AG10803 (cell line): ENCODE results near the gene SNTG2.

Experiments used
- DNase-seq: peaks from one replicate; pipeline ENCODE4 v3.0.0; 2010; ENCODE audit warnings: low read depth
- H3K4me3 ChIP-seq: 2 replicates; pipeline ENCODE4 v1.5.1; 2011; ENCODE audit warnings: mild to moderate bottlenecking, low read length, control low read depth
- CTCF ChIP-seq: conservative IDR thresholded peaks from 2 replicates; pipeline ENCODE4 v1.5.1; 2011; ENCODE audit warnings: mild to moderate bottlenecking, low read length, control low read depth, inconsistent platforms

The SNTG2 gene

GRCh38 chr2:1299043-1299442 lies 348.4 kb downstream of the SNTG2 start:
- no peak for DNase-seq
- no peak for TF ChIP-seq CTCF
- H3K4me3 ChIP-seq = no peak overlapping the region

- no peak for DNase-seq
- no peak for TF ChIP-seq CTCF
- no peak overlapping the region for H3K4me3 ChIP-seq
Measured at GRCh38 chr2:1300284-1300683, 349.6 kb downstream of the SNTG2 start.

GRCh38 chr2:1301056-1301455 lies 350.4 kb downstream of the SNTG2 start:
- TF ChIP-seq CTCF = no peak
- H3K4me3 ChIP-seq = no peak overlapping the region
- no peak for DNase-seq

GRCh38 chr2:1305342-1306013 lies 354.8 kb downstream of the SNTG2 start:
- no peak overlapping the region for H3K4me3 ChIP-seq
- DNase-seq = no peak
- no peak for TF ChIP-seq CTCF

GRCh38 chr2:1306014-1306686 lies 355.5 kb downstream of the SNTG2 start:
- no peak for TF ChIP-seq CTCF
- no peak for DNase-seq
- no peak overlapping the region for H3K4me3 ChIP-seq

- no peak overlapping the region for H3K4me3 ChIP-seq
- no peak for DNase-seq
- TF ChIP-seq CTCF = no peak
Measured at GRCh38 chr2:1306687-1307516, 356.3 kb downstream of the SNTG2 start.

- DNase-seq = no peak
- no peak for TF ChIP-seq CTCF
- no peak overlapping the region for H3K4me3 ChIP-seq
Measured at GRCh38 chr2:1307670-1308069, 357.0 kb downstream of the SNTG2 start.
